Nephron (organoid): ENCODE data around the gene TP53I13.

Experiments
- H3K27ac Mint-ChIP-seq, 3 experiments: 2 replicates each; pipeline ENCODE4 v1.8.0; 2020; ENCODE audit warnings: mixed read lengths in 3 of 3, mild to moderate bottlenecking in 2 of 3, moderate library complexity in 1 of 3
- H3K27me3 Mint-ChIP-seq: 2 replicates; pipeline ENCODE4 v1.8.0; 2021; ENCODE audit warnings: low read depth, mild to moderate bottlenecking, moderate library complexity, mixed read lengths
- H3K36me3 Mint-ChIP-seq: 2 replicates; pipeline ENCODE4 v1.8.0; 2020; ENCODE audit warnings: low read depth, mixed read lengths
- H3K4me1 Mint-ChIP-seq: 2 replicates; pipeline ENCODE4 v1.8.0; 2020; ENCODE audit warnings: mixed read lengths
- H3K4me3 Mint-ChIP-seq, 3 experiments: 2 replicates each; pipeline ENCODE4 v1.8.0; 2020; ENCODE audit warnings: mild to moderate bottlenecking in 3 of 3, mixed read lengths in 3 of 3, moderate library complexity in 2 of 3
- H3K9me3 Mint-ChIP-seq: 2 replicates; pipeline ENCODE4 v1.8.0; 2020; ENCODE audit warnings: mixed read lengths
- CTCF ChIP-seq, 3 experiments: fragments of 200-600 bp; sonication (generic); IDR thresholded peaks; one replicate each; pipeline ENCODE4 v1.5.0; 2021; ENCODE audit warnings: antibody characterized with exemption in 3 of 3; ENCODE audit not compliant: unreplicated experiment in 3 of 3

Gene TP53I13

GRCh38 chr17:29607557-29608195 is 39.2 kb downstream of the TP53I13 start:
- Mint-ChIP-seq H3K4me1 (peaks cover 7% of the 10 kb centered on the region), H3K36me3 (peaks cover 5% of the 10 kb centered on the region), H3K27ac (no peak overlapping the region), H3K9me3 (no peaks in the 10 kb centered on the region), H3K27me3 (no peaks in the 10 kb centered on the region), H3K4me3 (no peak overlapping the region)
- TF ChIP-seq CTCF (IDR thresholded peaks at IDR 0.05; ENCODE audit: unreplicated experiment in 3 of 3) = no peak

- Mint-ChIP-seq H3K4me1 (no peaks in the 10 kb centered on the region), H3K27me3 (no peaks in the 10 kb centered on the region), H3K36me3 (peaks cover 8% of the 10 kb centered on the region), H3K4me3 (no peak overlapping the region), H3K9me3 (no peaks in the 10 kb centered on the region), H3K27ac (no peak overlapping the region)
- TF ChIP-seq CTCF (IDR thresholded peaks at IDR 0.05; ENCODE audit: unreplicated experiment in 3 of 3) = no peak
These were observed 40.5 kb downstream of the TP53I13 start for GRCh38 chr17:29608986-29609385.

GRCh38 chr17:29610395-29610794 is 41.9 kb downstream of the TP53I13 start:
- Mint-ChIP-seq H3K27me3 (peaks cover 13% of the 10 kb centered on the region), H3K27ac (no peak overlapping the region), H3K9me3 (no peaks in the 10 kb centered on the region), H3K4me3 (no peak overlapping the region), H3K4me1 (peaks cover 5% of the 10 kb centered on the region), H3K36me3 (peaks cover 8% of the 10 kb centered on the region)
- no peak for TF ChIP-seq CTCF (IDR thresholded peaks at IDR 0.05; ENCODE audit: unreplicated experiment in 3 of 3)

DNA sequence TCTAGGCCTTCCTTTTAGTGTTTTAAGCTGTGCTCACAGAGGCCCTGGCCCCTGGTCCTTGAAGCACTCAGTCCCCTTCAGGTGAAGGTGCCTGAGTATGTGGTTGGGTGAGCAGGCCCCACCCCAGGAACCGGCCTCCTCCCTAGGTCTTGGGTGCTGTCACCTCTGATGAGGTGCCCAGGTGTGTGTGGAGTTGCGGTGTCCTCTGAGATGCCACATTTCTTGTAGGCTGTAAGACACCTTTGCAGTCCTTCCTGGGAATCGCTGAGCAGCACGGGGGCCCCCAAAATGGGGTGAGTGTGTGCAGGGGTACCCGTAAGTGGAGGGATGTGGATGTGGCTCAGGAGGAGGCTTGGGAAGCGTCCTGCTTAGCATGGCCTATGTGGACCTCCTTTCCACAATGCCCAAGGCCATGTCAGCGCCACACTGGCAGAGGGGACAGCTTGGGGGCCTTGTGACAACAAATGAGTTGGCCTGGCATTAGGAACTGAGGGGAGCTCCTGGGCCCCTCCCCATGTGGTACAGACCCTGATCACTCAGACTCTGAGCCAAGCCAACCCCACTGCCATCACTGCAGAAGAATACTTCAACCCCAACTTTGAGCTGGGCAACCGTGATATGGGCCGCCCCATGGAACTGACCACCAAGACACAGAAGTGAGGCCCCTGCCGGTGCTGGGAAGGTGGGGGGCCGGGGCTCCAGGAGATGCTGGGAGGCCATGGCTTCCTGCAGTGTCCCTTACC is 43.0 kb downstream of the TP53I13 start:
- Mint-ChIP-seq H3K27me3 (peaks cover 24% of the 10 kb centered on the region), H3K36me3 (peaks cover 8% of the 10 kb centered on the region), H3K4me3 (no peak overlapping the region), H3K9me3 (no peaks in the 10 kb centered on the region), H3K4me1 (peaks cover 15% of the 10 kb centered on the region), H3K27ac (no peak overlapping the region)
- TF ChIP-seq CTCF (IDR thresholded peaks at IDR 0.05; ENCODE audit: unreplicated experiment in 3 of 3) = no peak

DNA sequence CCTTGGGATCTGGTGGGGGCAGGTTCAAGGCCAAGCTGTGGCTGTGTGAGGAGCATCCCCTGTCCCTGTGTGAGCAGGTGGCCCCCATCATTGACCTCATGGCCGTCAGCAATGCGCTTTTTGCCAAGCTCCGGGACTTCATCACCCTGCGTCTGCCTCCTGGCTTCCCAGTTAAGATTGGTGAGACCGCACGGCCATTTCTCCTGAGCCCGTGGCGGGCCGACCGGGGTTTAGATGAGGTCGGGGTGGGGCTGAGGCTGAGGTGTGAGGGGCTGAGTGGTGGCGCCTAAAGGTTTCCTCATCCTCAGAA is 43.5 kb downstream of the TP53I13 start:
- TF ChIP-seq CTCF (IDR thresholded peaks at IDR 0.05; ENCODE audit: unreplicated experiment in 3 of 3) = no peak
- Mint-ChIP-seq H3K4me3 (no peak overlapping the region), H3K27me3 (peaks cover 30% of the 10 kb centered on the region), H3K9me3 (no peaks in the 10 kb centered on the region), H3K27ac (no peak overlapping the region), H3K36me3 (peaks cover 8% of the 10 kb centered on the region), H3K4me1 (peaks cover 20% of the 10 kb centered on the region)
